CD14-positive monocyte (primary cell): ENCODE measurements around the gene FEM1A. TPM values are rescaled to one million over a fixed set of nuclear protein-coding genes. Genes with fewer than 3 reads are reported as not detected.

Source experiments
- DNase-seq, 3 donors: peaks; one replicate each; pipeline ENCODE4 v3.0.0-alpha.2; 2011 to 2022
- H2AFZ ChIP-seq: 2 replicates; pipeline ENCODE4 v1.6.0; 2012; ENCODE audit warnings: mild to moderate bottlenecking, low read depth, low read length, inconsistent platforms; ENCODE audit not compliant: insufficient read depth, poor library complexity, severe bottlenecking
- H3K27ac ChIP-seq, 2 donors: 1 replicate in 1 of 2; 2 replicates in 1 of 2; pipeline ENCODE4 v1.5.1; 2012 to 2013; ENCODE audit warnings: low read length in 2 of 2, control low read depth in 1 of 2, inconsistent platforms in 1 of 2, low read depth in 1 of 2, mild to moderate bottlenecking in 1 of 2
- H3K27me3 ChIP-seq, 2 donors: one replicate each; pipeline versions ENCODE4 v1.6.0 to v1.6.1; 2011 to 2013; ENCODE audit warnings: low read length in 2 of 2; ENCODE audit not compliant: control insufficient read depth in 2 of 2, insufficient read depth in 2 of 2
- H3K36me3 ChIP-seq, 2 donors: replicated peaks in 1 of 2; 1 replicate in 1 of 2; 2 replicates in 1 of 2; pipeline versions ENCODE4 v1.5.1 to v1.6.1; 2012 to 2013; ENCODE audit warnings: low read length in 2 of 2, control low read depth in 1 of 2, inconsistent platforms in 1 of 2, mild to moderate bottlenecking in 1 of 2; ENCODE audit not compliant: insufficient read depth in 2 of 2, control insufficient read depth in 1 of 2
- H3K4me1 ChIP-seq, 2 donors: 1 replicate in 1 of 2; 2 replicates in 1 of 2; pipeline versions ENCODE4 v1.5.1 to v1.6.1; 2012 to 2013; ENCODE audit warnings: low read length in 2 of 2, control low read depth in 1 of 2, inconsistent platforms in 1 of 2, mild to moderate bottlenecking in 1 of 2, moderate library complexity in 1 of 2; ENCODE audit not compliant: insufficient read depth in 2 of 2, control insufficient read depth in 1 of 2
- H3K4me2 ChIP-seq: replicated peaks from 2 replicates; pipeline ENCODE3; 2012; ENCODE audit warnings: low read length, moderate library complexity, mild to moderate bottlenecking; ENCODE audit not compliant: poor library complexity, severe bottlenecking; ENCODE audit errors: extremely low read depth
- H3K4me3 ChIP-seq, 3 experiments: fragments of 200-600 bp in 1 of 3; sonication (generic) in 1 of 3; replicated peaks in 1 of 3; 1 replicate in 2 of 3; 2 replicates in 1 of 3; pipeline ENCODE4 v1.5.1; 2011 to 2013; ENCODE audit warnings: low read length in 3 of 3, mild to moderate bottlenecking in 3 of 3, control low read depth in 2 of 3, low read depth in 2 of 3, inconsistent platforms in 1 of 3, moderate library complexity in 1 of 3
- H3K79me2 ChIP-seq: 2 replicates; pipeline ENCODE4 v1.6.0; 2012; ENCODE audit warnings: mild to moderate bottlenecking, control low read depth, inconsistent platforms, low read length, moderate library complexity; ENCODE audit not compliant: insufficient read depth
- H3K9ac ChIP-seq: 2 replicates; pipeline ENCODE4 v1.6.0; 2017; ENCODE audit warnings: low read length, mild to moderate bottlenecking; ENCODE audit not compliant: insufficient read depth, poor library complexity, severe bottlenecking
- H3K9me3 ChIP-seq, 2 donors: replicated peaks in 1 of 2; 1 replicate in 1 of 2; 2 replicates in 1 of 2; pipeline versions ENCODE4 v1.5.1 to v1.6.1; 2012 to 2013; ENCODE audit warnings: low read length in 2 of 2, control low read depth in 1 of 2; ENCODE audit not compliant: control insufficient read depth in 1 of 2, insufficient read depth in 1 of 2
- H4K20me1 ChIP-seq: 2 replicates; pipeline ENCODE4 v1.6.0; 2012; ENCODE audit warnings: mild to moderate bottlenecking, low read length, control low read depth, moderate library complexity; ENCODE audit not compliant: insufficient read depth
- H3K27ac Mint-ChIP-seq, 7 donors: one replicate each; pipeline ENCODE4 v1.8.0; 2020; ENCODE audit warnings: mild to moderate bottlenecking in 7 of 7, mixed read lengths in 7 of 7, moderate library complexity in 6 of 7, inconsistent platforms in 2 of 7
- H3K27me3 Mint-ChIP-seq, 3 donors: one replicate each; pipeline ENCODE4 v1.8.0; 2021 to 2022; ENCODE audit warnings: low read depth in 3 of 3, mild to moderate bottlenecking in 3 of 3, mixed read lengths in 3 of 3, moderate library complexity in 3 of 3, inconsistent platforms in 1 of 3
- H3K36me3 Mint-ChIP-seq, 2 donors: one replicate each; pipeline ENCODE4 v1.8.0; 2020; ENCODE audit warnings: mixed read lengths in 2 of 2, inconsistent platforms in 1 of 2, mild to moderate bottlenecking in 1 of 2
- H3K4me1 Mint-ChIP-seq: one replicate; pipeline ENCODE4 v1.8.0; 2020; ENCODE audit warnings: mild to moderate bottlenecking, mixed read lengths
- H3K4me3 Mint-ChIP-seq, 2 donors: one replicate each; pipeline ENCODE4 v1.8.0; 2020; ENCODE audit warnings: mild to moderate bottlenecking in 2 of 2, mixed read lengths in 2 of 2, moderate library complexity in 1 of 2
- H3K9me3 Mint-ChIP-seq, 7 donors: one replicate each; pipeline ENCODE4 v1.8.0; 2020 to 2022; ENCODE audit warnings: mixed read lengths in 7 of 7, mild to moderate bottlenecking in 6 of 7, moderate library complexity in 6 of 7, inconsistent platforms in 2 of 7
- CTCF ChIP-seq: fragments of 200-600 bp; IDR thresholded peaks from one replicate; pipeline ENCODE4 v1.8.0; 2022; ENCODE audit warnings: antibody characterized with exemption, mild to moderate bottlenecking
- WGBS: methylation state at CpG from one replicate; pipeline ENCODE4 v1.1.5; 2013; ENCODE audit warnings: missing lambda C conversion rate; ENCODE audit not compliant: insufficient coverage; 5-methylcytosine and 5-hydroxymethylcytosine counted together
- intact Hi-C, 2 donors: fragments of 100-400 bp; cut with micrococcal nuclease; formaldehyde crosslinking; loops; one replicate each; pipeline versions ENCODE4 v1.15.0 to v1.15.1; 2023
- polyA plus RNA-seq, 3 donors: library from polyadenylated mRNA; depleted of rRNA in 1 of 3; unstranded in 2 of 3; stranded (reverse) in 1 of 3; fragments of 300-500 nt in 2 of 3; fragments of >200 nt in 1 of 3; fragmentation: Illumina TruSeq in 2 of 3; gene quantifications; 1 replicate in 2 of 3; 2 replicates in 1 of 3; pipeline ENCODE4 v1.2.3, GENCODE V29; 2012 to 2021

The FEM1A gene
- polyA plus RNA-seq, 3 donors = 2.1 to 4.2 (median 2.4) TPM

- no peak overlapping the region for H3K27ac ChIP-seq
- H3K27me3 Mint-ChIP-seq = peaks cover 23 to 64% (median 43%) of the 10 kb centered on the region in 3 donors
- H3K9ac ChIP-seq = no peak overlapping the region
- no peak for TF ChIP-seq CTCF
- H3K79me2 ChIP-seq = no peaks in the 10 kb centered on the region
- peak overlapping the region; percentile 20 to 82 for H3K4me3 Mint-ChIP-seq
- peaks cover 0 to 8% (median 4%) of the 10 kb centered on the region in 7 donors for H3K9me3 Mint-ChIP-seq
- peak overlapping the region; percentile 67 for H2AFZ ChIP-seq
- peaks cover 8 to 10% of the 10 kb centered on the region in 2 donors for H3K4me1 ChIP-seq
- WGBS = 3% methylated on average over 38 of the region's 53 CpGs
- peak overlapping the region; percentile 73 for H3K4me2 ChIP-seq
- DNase-seq = peak; percentile 78 to 88 (median 87)
- H3K36me3 Mint-ChIP-seq = no peaks in the 10 kb centered on the region
- peaks cover 0 to 5% of the 10 kb centered on the region in 2 donors for H3K9me3 ChIP-seq
- H3K4me3 ChIP-seq = peak overlapping the region in 1 of 3 experiments; percentile 58
- peaks cover 7% of the 10 kb centered on the region for H3K4me1 Mint-ChIP-seq
- H3K36me3 ChIP-seq = no peaks in the 10 kb centered on the region
- H3K27ac Mint-ChIP-seq = peak overlapping the region in 5 of 7 donors; percentile 49 to 84 (median 51)
- intact Hi-C loops = no loop called here
- no peaks in the 10 kb centered on the region for H4K20me1 ChIP-seq
- peaks cover 0 to 29% of the 10 kb centered on the region in 2 donors for H3K27me3 ChIP-seq
Measured at GRCh38 chr19:4759388-4760284, 31.9 kb upstream of the FEM1A start.

GRCh38 chr19:4760285-4760650 lies 31.3 kb upstream of the FEM1A start:
- 75% methylated on average over 4 of the region's 10 CpGs for WGBS
- TF ChIP-seq CTCF = no peak
- Histone ChIP-seq H3K9me3 (peaks cover 0 to 5% of the 10 kb centered on the region in 2 donors), H3K36me3 (no peaks in the 10 kb centered on the region), H3K4me1 (peaks cover 8 to 10% of the 10 kb centered on the region in 2 donors), H4K20me1 (no peaks in the 10 kb centered on the region), H3K27me3 (peaks cover 0 to 29% of the 10 kb centered on the region in 2 donors), H3K27ac (no peak overlapping the region), H3K79me2 (no peaks in the 10 kb centered on the region), H3K4me3 (peak overlapping the region in 1 of 3 experiments; percentile 58), H3K9ac (no peak overlapping the region), H2AFZ (peak overlapping the region; percentile 67), H3K4me2 (peak overlapping the region; percentile 73)
- intact Hi-C loops = no loop called here
- Mint-ChIP-seq H3K27ac (peak overlapping the region in 2 of 7 donors; percentile 20 to 53), H3K4me1 (peaks cover 7% of the 10 kb centered on the region), H3K4me3 (peak overlapping the region; percentile 20 to 82), H3K36me3 (no peaks in the 10 kb centered on the region), H3K27me3 (peaks cover 23 to 66% (median 44%) of the 10 kb centered on the region in 3 donors), H3K9me3 (peaks cover 0 to 8% (median 4%) of the 10 kb centered on the region in 7 donors)
- no peak for DNase-seq
